CD4-positive, alpha-beta memory T cell (primary cell): ENCODE measurements around the gene BNC1. TPM values are rescaled to one million over a fixed set of nuclear protein-coding genes. Genes with fewer than 3 reads are reported as not detected.
"Not testable (repeated sequence)": the region's sequence is repeated elsewhere in the genome, so short reads cannot be mapped to it uniquely, and the experiment has no call there.

Experiments
- CTCF ChIA-PET: fragments of 350-600 bp; sonication (Branson Sonifier 250); formaldehyde crosslinking; loops from one replicate; lab custom pipeline; 2021; ENCODE audit warnings: inconsistent platforms; ENCODE audit not compliant: partially characterized antibody; lab: Charles Lee
- POLR2A ChIA-PET: fragments of 350-600 bp; sonication (Branson Sonifier 250); formaldehyde crosslinking; loops from one replicate; lab custom pipeline; 2021; ENCODE audit not compliant: partially characterized antibody; lab: Charles Lee
- DNase-seq, 5 donors: peaks; one replicate each; pipeline versions ENCODE4 v3.0.0 to v3.0.0-alpha.2; 2020 to 2022; ENCODE audit warnings: mixed read lengths in 1 of 5
- H3K27ac ChIP-seq: one replicate; pipeline ENCODE4 v1.7.0; 2013; ENCODE audit warnings: low read depth, low read length
- H3K27me3 ChIP-seq: 2 replicates; pipeline ENCODE4 v1.7.0; 2013; ENCODE audit warnings: mild to moderate bottlenecking, low read length, moderate library complexity; ENCODE audit not compliant: insufficient read depth
- H3K36me3 ChIP-seq: 2 replicates; pipeline ENCODE4 v1.7.0; 2013; ENCODE audit warnings: mild to moderate bottlenecking, low read length, moderate library complexity; ENCODE audit not compliant: insufficient read depth
- H3K4me1 ChIP-seq: 2 replicates; pipeline ENCODE4 v1.7.0; 2013; ENCODE audit warnings: mild to moderate bottlenecking, low read length, moderate library complexity; ENCODE audit not compliant: insufficient read depth
- H3K4me3 ChIP-seq, 2 donors: one replicate each; pipeline ENCODE4 v1.7.0; 2013; ENCODE audit warnings: low read length in 2 of 2, mild to moderate bottlenecking in 1 of 2
- H3K9me3 ChIP-seq, 2 donors: one replicate each; pipeline ENCODE4 v1.7.0; 2013; ENCODE audit warnings: low read length in 2 of 2, control low read depth in 1 of 2; ENCODE audit not compliant: control insufficient read depth in 1 of 2
- H3K27ac Mint-ChIP-seq, 7 donors: one replicate each; pipeline ENCODE4 v1.8.0; 2020 to 2021; ENCODE audit warnings: mixed read lengths in 7 of 7, mild to moderate bottlenecking in 6 of 7, inconsistent platforms in 3 of 7, moderate library complexity in 3 of 7
- H3K27me3 Mint-ChIP-seq, 2 donors: one replicate each; pipeline ENCODE4 v1.8.0; 2020 to 2021; ENCODE audit warnings: mixed read lengths in 2 of 2
- H3K36me3 Mint-ChIP-seq, 2 donors: one replicate each; pipeline ENCODE4 v1.8.0; 2020 to 2021; ENCODE audit warnings: mixed read lengths in 2 of 2, inconsistent platforms in 1 of 2, mild to moderate bottlenecking in 1 of 2
- H3K4me1 Mint-ChIP-seq, 4 donors: one replicate each; pipeline ENCODE4 v1.8.0; 2020 to 2021; ENCODE audit warnings: mixed read lengths in 4 of 4, mild to moderate bottlenecking in 1 of 4
- H3K4me3 Mint-ChIP-seq, 8 donors: one replicate each; pipeline ENCODE4 v1.8.0; 2020 to 2021; ENCODE audit warnings: mixed read lengths in 8 of 8, mild to moderate bottlenecking in 7 of 8, moderate library complexity in 6 of 8, inconsistent platforms in 3 of 8
- H3K9me3 Mint-ChIP-seq, 8 donors: one replicate each; pipeline ENCODE4 v1.8.0; 2020 to 2021; ENCODE audit warnings: mixed read lengths in 8 of 8, mild to moderate bottlenecking in 5 of 8, inconsistent platforms in 3 of 8, moderate library complexity in 1 of 8
- intact Hi-C: fragments of 100-400 bp; cut with micrococcal nuclease; formaldehyde crosslinking; loops from one replicate; pipeline ENCODE4 v1.15.1; 2023
- polyA plus RNA-seq, 2 donors: library from polyadenylated mRNA; unstranded; fragments of 300-500 nt; fragmentation: Illumina TruSeq; gene quantifications; one replicate each; pipeline ENCODE4 v1.2.3, GENCODE V29; 2021
- total RNA-seq, 2 experiments: library from RNA; stranded (reverse); gene quantifications; one replicate each; pipeline ENCODE4 v1.2.3, GENCODE V29; 2021

Gene BNC1
- total and polyA plus RNA-seq, 4 experiments from 2014 or later: not detected

- H3K27me3 Mint-ChIP-seq: peaks cover 33 to 37% of the 10 kb centered on the region in 2 donors
- H3K27ac ChIP-seq: no peak overlapping the region
- no peak for DNase-seq
- no peak overlapping the region for H3K4me3 Mint-ChIP-seq
- POLR2A ChIA-PET: no interaction called here
- no peaks in the 10 kb centered on the region for H3K36me3 Mint-ChIP-seq
- H3K4me1 ChIP-seq: no peaks in the 10 kb centered on the region
- intact Hi-C loops: no loop called here
- CTCF ChIA-PET: interaction anchor here (1.6 kb wide), 1 partner anchor 30 kb away, joined by 3 read pairs; no protein-coding TSS in a partner anchor
- peaks cover 0 to 14% (median 0%) of the 10 kb centered on the region in 8 donors for H3K9me3 Mint-ChIP-seq
- H3K27me3 ChIP-seq: peaks cover 24% of the 10 kb centered on the region
- no peak overlapping the region for H3K4me3 ChIP-seq
- H3K9me3 ChIP-seq: no peaks in the 10 kb centered on the region
- H3K27ac Mint-ChIP-seq: no peak overlapping the region
- no peaks in the 10 kb centered on the region for H3K36me3 ChIP-seq
- H3K4me1 Mint-ChIP-seq: peaks cover 0 to 5% (median 4%) of the 10 kb centered on the region in 4 donors
Measured at GRCh38 chr15:83278191-83278590, 6.3 kb downstream of the BNC1 start.

GRCh38 chr15:83276661-83277060, 7.8 kb downstream of the BNC1 start:
- Histone ChIP-seq H3K27me3 (peaks cover 14% of the 10 kb centered on the region), H3K4me3 (no peak overlapping the region), H3K36me3 (no peaks in the 10 kb centered on the region), H3K9me3 (no peaks in the 10 kb centered on the region), H3K4me1 (no peaks in the 10 kb centered on the region), H3K27ac (no peak overlapping the region)
- Mint-ChIP-seq H3K9me3 (peaks cover 0 to 14% (median 0%) of the 10 kb centered on the region in 8 donors), H3K4me1 (no peaks in the 10 kb centered on the region), H3K36me3 (no peaks in the 10 kb centered on the region), H3K27ac (no peak overlapping the region), H3K27me3 (peaks cover 23 to 30% of the 10 kb centered on the region in 2 donors), H3K4me3 (no peak overlapping the region)
- intact Hi-C loops: no loop called here
- DNase-seq: no peak
- POLR2A ChIA-PET: no interaction called here
- CTCF ChIA-PET: no interaction called here

- peaks cover 17 to 21% of the 10 kb centered on the region in 2 donors for H3K27me3 Mint-ChIP-seq
- no peaks in the 10 kb centered on the region for H3K36me3 Mint-ChIP-seq
- Histone ChIP-seq H3K4me3 (no peak overlapping the region), H3K36me3 (no peaks in the 10 kb centered on the region), H3K27ac (no peak overlapping the region), H3K27me3 (peaks cover 3% of the 10 kb centered on the region), H3K9me3 (no peaks in the 10 kb centered on the region), H3K4me1 (no peaks in the 10 kb centered on the region)
- peak overlapping the region in 1 of 7 donors; percentile 57 for H3K27ac Mint-ChIP-seq
- intact Hi-C loops: no loop called here
- no peaks in the 10 kb centered on the region for H3K4me1 Mint-ChIP-seq
- H3K9me3 Mint-ChIP-seq: peaks cover 0 to 8% (median 0%) of the 10 kb centered on the region in 8 donors
- POLR2A ChIA-PET: no interaction called here
- no peak overlapping the region for H3K4me3 Mint-ChIP-seq
- CTCF ChIA-PET: no interaction called here
- DNase-seq: no peak
Measured at GRCh38 chr15:83275412-83275811, 9.1 kb downstream of the BNC1 start.

- Histone ChIP-seq H3K27me3 (no peaks in the 10 kb centered on the region), H3K36me3 (no peaks in the 10 kb centered on the region), H3K4me1 (no peaks in the 10 kb centered on the region), H3K9me3 (no peaks in the 10 kb centered on the region), H3K4me3 (no peak overlapping the region), H3K27ac (no peak overlapping the region)
- H3K4me1 Mint-ChIP-seq: no peaks in the 10 kb centered on the region
- H3K4me3 Mint-ChIP-seq: no peak overlapping the region
- ChIA-PET CTCF (no interaction called here), POLR2A (no interaction called here)
- no peak overlapping the region for H3K27ac Mint-ChIP-seq
- H3K9me3 Mint-ChIP-seq: peaks cover 0 to 7% (median 0%) of the 10 kb centered on the region in 8 donors
- no peaks in the 10 kb centered on the region for H3K36me3 Mint-ChIP-seq
- intact Hi-C loops: no loop called here
- no peak for DNase-seq
- peaks cover 12 to 16% of the 10 kb centered on the region in 2 donors for H3K27me3 Mint-ChIP-seq
Measured at GRCh38 chr15:83270176-83270575, 14.3 kb downstream of the BNC1 start.

GRCh38 chr15:83268147-83268546, 16.3 kb downstream of the BNC1 start:
- DNase-seq: no peak
- no peak overlapping the region for H3K27ac Mint-ChIP-seq
- intact Hi-C loops: no loop called here
- peaks cover 7 to 18% of the 10 kb centered on the region in 2 donors for H3K27me3 Mint-ChIP-seq
- Histone ChIP-seq H3K4me1 (no peaks in the 10 kb centered on the region), H3K27ac (no peak overlapping the region), H3K4me3 (no peak overlapping the region), H3K27me3 (no peaks in the 10 kb centered on the region), H3K36me3 (no peaks in the 10 kb centered on the region), H3K9me3 (no peaks in the 10 kb centered on the region)
- H3K36me3 Mint-ChIP-seq: no peaks in the 10 kb centered on the region
- no peaks in the 10 kb centered on the region for H3K4me1 Mint-ChIP-seq
- POLR2A ChIA-PET: no interaction called here
- no peak overlapping the region for H3K4me3 Mint-ChIP-seq
- no peaks in the 10 kb centered on the region for H3K9me3 Mint-ChIP-seq
- CTCF ChIA-PET: no interaction called here

GRCh38 chr15:83262594-83263315, 21.7 kb downstream of the BNC1 start:
- Histone ChIP-seq H3K27me3 (no peaks in the 10 kb centered on the region), H3K4me1 (no peaks in the 10 kb centered on the region), H3K27ac (no peak overlapping the region), H3K4me3 (no peak overlapping the region), H3K9me3 (no peaks in the 10 kb centered on the region), H3K36me3 (no peaks in the 10 kb centered on the region)
- H3K36me3 Mint-ChIP-seq: no peaks in the 10 kb centered on the region
- H3K27ac Mint-ChIP-seq: no peak overlapping the region
- peaks cover 5 to 16% of the 10 kb centered on the region in 2 donors for H3K27me3 Mint-ChIP-seq
- no peak for DNase-seq
- ChIA-PET CTCF (interaction anchor here (1.8 kb wide), 1 partner anchor 14 kb away, joined by 7 read pairs; no protein-coding TSS in a partner anchor), POLR2A (no interaction called here)
- H3K4me3 Mint-ChIP-seq: no peak overlapping the region
- H3K4me1 Mint-ChIP-seq: no peaks in the 10 kb centered on the region
- no peaks in the 10 kb centered on the region for H3K9me3 Mint-ChIP-seq
- intact Hi-C loops: no loop called here

GRCh38 chr15:83262181-83262580, 22.3 kb downstream of the BNC1 start:
- H3K4me3 ChIP-seq, DNase-seq, H3K27ac Mint-ChIP-seq, H3K9me3 Mint-ChIP-seq, H3K4me1 Mint-ChIP-seq, H3K27me3 ChIP-seq, H3K36me3 ChIP-seq, intact Hi-C loops, H3K4me1 ChIP-seq, H3K27ac ChIP-seq, POLR2A ChIA-PET, H3K36me3 Mint-ChIP-seq, H3K9me3 ChIP-seq, H3K4me3 Mint-ChIP-seq: not testable (repeated sequence)
- CTCF ChIA-PET: interaction anchor here (1.2 kb wide), 1 partner anchor 14 kb away, joined by 3 read pairs; no protein-coding TSS in a partner anchor
- H3K27me3 Mint-ChIP-seq: peaks cover 9 to 16% of the 10 kb centered on the region in 2 donors
